HepG2 (cell line): ENCODE data around the gene RPLP2. TPM values are rescaled to one million over a fixed set of nuclear protein-coding genes. Genes with fewer than 3 reads are reported as not detected.

Source experiments
- ARID2 ChIP-seq: sonication (generic); formaldehyde crosslinking; IDR thresholded peaks from 2 replicates; pipeline ENCODE4 v1.8.1; 2022; ENCODE audit warnings: mild to moderate bottlenecking, missing genetic modification reagents, borderline replicate concordance
- ATF1 ChIP-seq: IDR thresholded peaks from 2 replicates; pipeline ENCODE4 v1.6.1; 2016; ENCODE audit warnings: mild to moderate bottlenecking, control low read depth
- CREB1 ChIP-seq, 2 experiments: fragments of 450-650 bp in 1 of 2; IDR thresholded peaks; 2 replicates each; pipeline ENCODE4 v1.6.1; 2016 to 2017; ENCODE audit warnings: control low read depth in 1 of 2, mild to moderate bottlenecking in 1 of 2, missing compliant biosample characterization in 1 of 2, missing genetic modification characterization in 1 of 2
- HIVEP1 ChIP-seq: sonication (generic); formaldehyde crosslinking; IDR thresholded peaks from 2 replicates; pipeline ENCODE4 v1.4.0; 2020; ENCODE audit warnings: mild to moderate bottlenecking, missing genetic modification reagents
- MLLT10 ChIP-seq: sonication (generic); formaldehyde crosslinking; IDR thresholded peaks from 2 replicates; pipeline ENCODE4 v1.4.0; 2020; ENCODE audit warnings: missing genetic modification reagents
- RAD51 ChIP-seq: fragments of 450-650 bp; IDR thresholded peaks from 2 replicates; pipeline ENCODE4 v1.6.1; 2016; ENCODE audit warnings: borderline replicate concordance
- RBM22 ChIP-seq: fragments of 200-400 bp; formaldehyde crosslinking; optimal IDR thresholded peaks from 2 replicates; pipeline ENCODE3; 2017; ENCODE audit warnings: mild to moderate bottlenecking, low read length, moderate library complexity
- RBM39 ChIP-seq: fragments of 200-400 bp; formaldehyde crosslinking; IDR thresholded peaks from one replicate; pipeline ENCODE4 v1.6.1; 2018; ENCODE audit warnings: antibody characterized with exemption, mild to moderate bottlenecking, low read depth, low read length; ENCODE audit not compliant: poor library complexity, severe bottlenecking
- SRY ChIP-seq: sonication (generic); formaldehyde crosslinking; IDR thresholded peaks from 2 replicates; pipeline ENCODE4 v1.8.0; 2022; ENCODE audit warnings: mild to moderate bottlenecking, missing genetic modification reagents
- STAT5B ChIP-seq: sonication (generic); formaldehyde crosslinking; IDR thresholded peaks from 2 replicates; pipeline ENCODE4 v1.4.0; 2020; ENCODE audit warnings: missing genetic modification reagents
- THAP9 ChIP-seq: sonication (generic); formaldehyde crosslinking; IDR thresholded peaks from 2 replicates; pipeline ENCODE4; 2020; ENCODE audit warnings: missing genetic modification reagents, mild to moderate bottlenecking, borderline replicate concordance
- TRIM24 ChIP-seq: sonication (generic); formaldehyde crosslinking; IDR thresholded peaks from 2 replicates; pipeline ENCODE4 v1.8.0; 2022; ENCODE audit warnings: mild to moderate bottlenecking, missing genetic modification reagents
- ZBTB33 ChIP-seq: sonication (generic); formaldehyde crosslinking; IDR thresholded peaks from 2 replicates; pipeline ENCODE4 v1.4.0; 2020; ENCODE audit warnings: missing genetic modification reagents
- ZBTB4 ChIP-seq: sonication (generic); formaldehyde crosslinking; IDR thresholded peaks from 2 replicates; pipeline ENCODE4 v1.4.0; 2020; ENCODE audit warnings: missing genetic modification reagents, mild to moderate bottlenecking, borderline replicate concordance
- ZFP82 ChIP-seq: sonication (generic); formaldehyde crosslinking; IDR thresholded peaks from 2 replicates; pipeline ENCODE4 v1.5.1; 2020; ENCODE audit warnings: mild to moderate bottlenecking, missing genetic modification reagents, borderline replicate concordance
- ZNF543 ChIP-seq: sonication (generic); formaldehyde crosslinking; IDR thresholded peaks from 2 replicates; pipeline ENCODE4 v1.4.0; 2020; ENCODE audit warnings: mild to moderate bottlenecking, missing genetic modification reagents
- ZNF580 ChIP-seq: IDR thresholded peaks from 2 replicates; pipeline ENCODE4 v1.6.1; 2016; ENCODE audit warnings: low read depth, borderline replicate concordance
- ZNF75D ChIP-seq: sonication (generic); formaldehyde crosslinking; IDR thresholded peaks from 2 replicates; pipeline ENCODE4 v1.8.1; 2023; ENCODE audit warnings: missing genetic modification reagents, mild to moderate bottlenecking, borderline replicate concordance
- ZNF772 ChIP-seq: sonication (generic); formaldehyde crosslinking; IDR thresholded peaks from 2 replicates; pipeline ENCODE4 v1.5.0; 2020; ENCODE audit warnings: mild to moderate bottlenecking, missing genetic modification reagents
- polyA plus RNA-seq, 8 experiments: library from polyadenylated mRNA; depleted of rRNA in 3 of 8; stranded (reverse) in 7 of 8; unstranded in 1 of 8; fragments of >200 nt; fragmentation: Illumina TruSeq in 4 of 8; extraction: Trizol in 4 of 8; gene quantifications; 2 replicates each; pipeline versions ENCODE4 v1.2.1 to v1.2.3, GENCODE V29; 2011 to 2016; ENCODE audit warnings: low read depth in 4 of 8, missing spikeins in 1 of 8, mixed read lengths in 1 of 8; ENCODE audit not compliant: insufficient read depth in 1 of 8
- total RNA-seq, 5 experiments: library from RNA; depleted of rRNA; stranded (reverse); fragments of >200 nt; fragmentation: Illumina TruSeq; extraction: Trizol; gene quantifications; 2 replicates each; pipeline ENCODE4 v1.2.3, GENCODE V29; 2016; ENCODE audit warnings: low read depth in 1 of 5
- TF ChIP-seq, protein P1 (sequence below): IDR thresholded peaks from 2 replicates; pipeline ENCODE4 v1.6.1; 2016

RPLP2 gene
- total and polyA plus RNA-seq, 2 of the 13 experiments (the other 11 are each of a cell fraction or from before 2014, with no cell fraction given) = 978 to 2,106 TPM

GRCh38 chr11:776561-777287, 33.0 kb upstream of the RPLP2 start (continued):
- no peak for TF ChIP-seq CREB1 (IDR thresholded peaks at IDR 0.05)
- TF ChIP-seq CREB1 (CRISPR knock-in tag; IDR thresholded peaks at IDR 0.05) = no peak
- TF ChIP-seq ZNF543 (CRISPR knock-in tag) = no peak
- no peak for TF ChIP-seq ZNF75D
- no peak for TF ChIP-seq ZFP82 (CRISPR knock-in tag)
- TF ChIP-seq ATF1 (CRISPR knock-in tag) = no peak
- no peak for TF ChIP-seq SRY
- TF ChIP-seq RBM22 = peak; percentile 55
- TF ChIP-seq, protein P1, sequence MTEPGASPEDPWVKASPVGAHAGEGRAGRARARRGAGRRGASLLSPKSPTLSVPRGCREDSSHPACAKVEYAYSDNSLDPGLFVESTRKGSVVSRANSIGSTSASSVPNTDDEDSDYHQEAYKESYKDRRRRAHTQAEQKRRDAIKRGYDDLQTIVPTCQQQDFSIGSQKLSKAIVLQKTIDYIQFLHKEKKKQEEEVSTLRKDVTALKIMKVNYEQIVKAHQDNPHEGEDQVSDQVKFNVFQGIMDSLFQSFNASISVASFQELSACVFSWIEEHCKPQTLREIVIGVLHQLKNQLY (CRISPR knock-in tag) = no peak
- TF ChIP-seq ZNF580 (CRISPR knock-in tag) = no peak
- no peak; the same call in 1 of the 2 replicates for TF ChIP-seq ZBTB4
- TF ChIP-seq STAT5B (CRISPR knock-in tag) = no peak
- TF ChIP-seq RBM39 = no peak
- TF ChIP-seq MLLT10 (CRISPR knock-in tag) = no peak
- TF ChIP-seq TRIM24 (CRISPR knock-in tag) = no peak
- no peak for TF ChIP-seq RAD51
- TF ChIP-seq ZNF772 (CRISPR knock-in tag) = no peak
- TF ChIP-seq THAP9 (CRISPR knock-in tag) = no peak
- no peak for TF ChIP-seq ZBTB33 (CRISPR knock-in tag)
- TF ChIP-seq HIVEP1 (CRISPR knock-in tag) = 0 out of 2 replicates have a peak, but pooled peaks have one; percentile 27
- no peak for TF ChIP-seq ARID2
